Adrenal gland (tissue), 5 donors: ENCODE results near the gene ATP5PO.

Experiments used
- CTCF ChIP-seq, 6 experiments: fragments of 450-650 bp in 4 of 6; fragments of 200-600 bp in 2 of 6; sonication (generic) in 1 of 6; IDR thresholded peaks; 1 replicate in 5 of 6; 2 replicates in 1 of 6; pipeline versions ENCODE4 v1.5.1 to v1.8.0; 2016 to 2021; ENCODE audit warnings: antibody characterized with exemption in 6 of 6, mild to moderate bottlenecking in 2 of 6, moderate library complexity in 1 of 6
- POLR2A ChIP-seq, 2 donors: fragments of 450-650 bp; IDR thresholded peaks; one replicate each; pipeline ENCODE4 v1.6.1; 2017; ENCODE audit warnings: antibody characterized with exemption in 2 of 2, mild to moderate bottlenecking in 2 of 2, moderate library complexity in 1 of 2
- donor health status: DM: no; HTN: no; CAD: no.

- TF ChIP-seq CTCF (IDR thresholded peaks at IDR 0.05) (no peak), POLR2A (IDR thresholded peaks at IDR 0.05) (no peak)
Measured at GRCh38 chr21:33865996-33866575, 49.5 kb downstream of the ATP5PO start.
